NCI-H2081 treated with DMSO at 0.1 percent for 48 hours (cell line): ENCODE results near the gene LEP.
"Not testable (repeated sequence)": the region's sequence is repeated elsewhere in the genome, so short reads cannot be mapped to it uniquely, and the experiment has no call there.

Source experiments
- DNase-seq: peaks from one replicate; lab custom pipeline; 2025; lab: John Stamatoyannopoulos, UW

Gene LEP

DNA sequence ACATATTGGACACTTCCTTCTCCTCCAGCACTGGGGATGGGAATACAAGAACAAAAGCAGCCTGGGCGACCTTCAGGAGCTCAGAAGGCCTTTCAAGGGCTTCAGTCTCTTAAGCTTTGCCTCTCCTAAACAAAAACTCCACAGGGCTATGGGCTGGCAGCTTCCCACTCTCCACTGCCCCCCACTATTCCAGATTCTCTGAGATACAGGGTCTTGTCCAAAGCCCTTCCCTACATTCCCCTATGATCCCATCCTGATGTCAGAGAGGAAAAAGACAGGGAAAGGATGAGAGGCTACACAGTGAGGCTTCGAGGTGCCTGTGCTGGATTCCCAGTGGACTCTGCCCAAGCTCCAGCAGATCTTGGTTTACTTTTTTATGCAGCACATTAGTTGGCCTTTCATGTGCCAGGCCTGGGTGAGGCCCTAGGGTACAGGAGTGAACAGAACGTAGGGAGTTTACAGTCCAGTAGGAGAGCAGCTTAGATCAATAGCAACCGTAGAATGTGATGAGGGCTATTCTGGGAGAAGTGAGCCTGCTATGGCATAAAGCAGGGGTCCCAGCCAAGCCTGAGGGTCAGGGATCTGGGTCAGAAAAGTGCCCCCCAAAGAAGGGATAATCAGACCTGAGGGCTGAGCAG, 33.3 kb downstream of the LEP start:
- DNase-seq: no peak

GRCh38 chr7:128274884-128275603, 34.0 kb downstream of the LEP start:
- no peak for DNase-seq

DNA sequence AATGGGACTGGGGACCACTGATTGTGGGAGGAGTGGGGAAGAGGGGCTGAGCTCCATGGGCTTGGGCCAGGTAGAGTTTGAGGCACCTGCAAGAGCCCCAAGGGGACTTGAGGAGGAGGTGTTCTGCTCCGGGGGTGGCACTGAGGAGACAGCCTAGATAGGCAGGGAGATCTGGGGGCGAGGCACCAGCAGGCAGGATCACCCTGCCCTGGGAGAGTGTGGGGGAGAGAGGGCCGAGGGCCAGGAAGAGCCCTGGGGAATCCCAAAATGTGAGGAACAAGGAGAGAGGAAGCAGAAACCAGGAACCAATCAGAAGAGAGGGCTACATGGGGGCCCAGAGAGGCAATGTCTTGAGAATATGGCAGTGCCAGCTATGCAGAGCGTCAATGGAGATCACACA, 34.6 kb downstream of the LEP start:
- no peak for DNase-seq

- DNase-seq: no peak
Observed at GRCh38 chr7:128278366-128278765, 37.3 kb downstream of the LEP start.

DNA sequence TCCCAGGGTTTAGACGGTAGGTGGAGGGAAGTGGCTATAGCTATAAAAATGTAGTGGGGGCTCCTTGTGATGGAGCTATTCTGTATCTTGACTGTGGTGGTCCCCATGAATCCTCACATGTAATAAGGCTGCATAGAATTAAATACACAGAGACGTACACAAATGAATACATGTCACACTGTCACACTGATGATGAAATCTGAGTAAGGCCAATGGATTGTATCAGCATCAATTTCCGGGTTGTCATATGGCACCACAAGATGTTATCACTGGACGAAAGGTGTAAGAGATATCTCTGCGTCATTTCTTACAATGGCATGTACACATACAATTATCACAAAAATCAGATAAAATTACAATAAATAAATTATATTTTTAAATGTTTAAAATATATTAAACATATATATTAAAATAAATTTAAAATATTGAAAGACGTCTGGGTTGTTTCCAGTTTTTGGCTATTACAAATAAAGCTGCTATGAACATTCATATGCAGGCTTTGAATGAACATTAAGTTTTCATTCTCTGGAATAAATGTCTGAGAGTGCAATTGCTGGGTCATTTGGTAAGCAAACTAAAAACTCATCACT, 38.1 kb downstream of the LEP start:
- DNase-seq: no peak

- not testable (repeated sequence) for DNase-seq
Observed at GRCh38 chr7:128280451-128280850, 39.4 kb downstream of the LEP start.

DNA sequence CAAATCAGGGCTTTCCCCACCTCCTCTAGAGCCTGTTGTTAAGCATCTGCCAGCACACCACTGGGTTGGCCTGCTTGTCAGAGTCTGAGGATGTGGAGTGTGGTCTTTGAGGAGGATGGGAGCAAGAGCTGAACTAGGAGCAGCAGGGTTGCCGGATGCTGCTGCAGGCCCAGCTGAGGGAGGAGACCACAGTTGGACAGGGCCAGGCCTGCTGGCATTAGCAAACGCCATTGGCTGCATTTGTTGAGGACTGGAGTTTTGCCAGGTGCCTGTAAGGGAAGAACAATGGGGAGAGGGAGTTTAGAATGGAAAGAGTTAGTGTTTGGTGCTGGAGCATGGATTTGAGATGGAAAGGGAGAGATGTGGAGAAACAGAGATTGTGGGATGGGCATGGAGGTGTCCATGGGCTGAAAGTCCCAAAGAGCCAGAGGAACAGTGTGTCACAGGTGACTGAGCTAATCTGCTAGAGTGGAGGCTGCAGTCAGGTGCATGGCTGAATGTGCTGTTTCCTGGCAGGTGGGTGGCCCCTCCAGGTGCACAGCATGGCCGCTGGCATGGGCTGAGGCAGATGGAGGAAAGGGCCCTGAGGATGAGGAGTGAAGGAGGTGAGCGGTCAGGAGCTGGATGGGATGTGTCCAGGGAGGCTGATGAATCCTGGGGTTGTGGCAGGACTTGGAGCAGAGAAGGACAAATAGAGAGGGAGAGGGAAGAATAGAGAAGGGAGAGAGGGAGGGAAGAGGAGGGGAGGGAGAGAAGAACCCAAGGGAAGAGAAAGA, 40.7 kb downstream of the LEP start:
- DNase-seq: no peak

DNA sequence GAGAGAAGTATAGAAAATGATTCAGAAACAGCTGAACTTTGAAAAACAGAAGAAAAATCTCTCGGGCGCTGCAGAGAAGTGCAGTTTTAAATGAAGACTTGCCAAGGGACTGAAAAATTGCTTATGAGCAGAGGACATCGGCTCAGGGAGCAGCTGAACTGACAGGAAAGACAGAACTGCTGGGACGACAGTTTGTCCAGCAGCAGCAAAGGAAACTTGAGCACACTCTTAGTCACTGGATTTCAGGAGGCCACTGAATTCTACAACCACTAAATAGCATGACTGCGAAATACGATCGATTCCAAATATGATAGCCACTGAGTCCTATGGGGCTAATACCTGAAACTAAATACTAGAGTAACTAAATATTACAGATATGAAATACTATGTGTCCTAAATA, 43.0 kb downstream of the LEP start:
- DNase-seq: no peak

GRCh38 chr7:128287556-128287955, 46.5 kb downstream of the LEP start:
- DNase-seq: no peak

- not testable (repeated sequence) for DNase-seq
Observed at GRCh38 chr7:128298004-128298403, 56.9 kb downstream of the LEP start.

GRCh38 chr7:128299109-128299607, 58.1 kb downstream of the LEP start:
- DNase-seq: no peak

DNA sequence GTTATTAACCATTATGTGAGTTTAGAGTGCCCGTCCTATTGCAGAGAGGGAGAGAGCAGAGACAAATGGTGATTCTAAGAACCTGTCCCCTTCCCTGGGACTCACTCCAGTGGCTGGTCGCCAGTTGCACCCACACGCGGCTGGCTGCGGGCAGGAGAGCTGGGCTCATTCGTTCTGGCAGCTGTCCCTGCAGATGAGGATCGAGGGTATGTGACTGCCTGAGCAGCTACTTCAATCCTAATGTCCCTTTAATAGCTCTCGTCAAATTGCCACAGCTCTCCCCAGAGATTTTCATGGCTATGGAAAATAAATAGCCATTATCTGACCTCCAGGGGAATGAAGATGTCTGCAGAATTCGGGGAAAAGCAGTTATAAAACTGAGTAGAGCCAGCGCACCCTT, 61.1 kb downstream of the LEP start:
- no peak for DNase-seq

GRCh38 chr7:128303133-128303532, 62.1 kb downstream of the LEP start:
- no peak for DNase-seq

GRCh38 chr7:128303643-128304042, 62.6 kb downstream of the LEP start:
- DNase-seq: no peak

GRCh38 chr7:128304212-128304611, 63.1 kb downstream of the LEP start:
- no peak for DNase-seq

DNA sequence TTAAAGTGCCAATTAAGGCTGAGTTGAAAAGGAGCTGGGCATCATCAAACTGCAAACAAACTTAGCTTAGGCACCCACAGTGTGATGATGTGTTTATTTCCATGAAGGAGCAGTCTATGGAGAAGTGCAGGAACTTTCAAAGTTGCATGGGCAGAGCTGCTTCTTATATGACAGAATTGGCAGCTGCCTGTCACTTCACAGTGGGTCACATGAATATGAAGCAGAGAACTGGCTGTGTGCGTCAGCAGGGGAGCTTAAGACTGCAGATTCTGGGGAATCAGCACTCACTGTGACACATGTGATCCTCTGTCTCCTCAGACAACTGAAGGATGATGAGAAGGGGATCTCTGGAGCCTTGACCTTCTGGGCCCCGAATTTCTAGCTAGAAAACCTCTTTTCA, 66.0 kb downstream of the LEP start:
- DNase-seq: no peak
